ENCODE data around the gene MAPK8. TPM values are rescaled to one million over a fixed set of nuclear protein-coding genes. Genes with fewer than 3 reads are reported as not detected.

MAPK8 gene
- total RNA-seq, 2 experiments from 2014 or later = 47.8 to 50.6 TPM

DNA sequence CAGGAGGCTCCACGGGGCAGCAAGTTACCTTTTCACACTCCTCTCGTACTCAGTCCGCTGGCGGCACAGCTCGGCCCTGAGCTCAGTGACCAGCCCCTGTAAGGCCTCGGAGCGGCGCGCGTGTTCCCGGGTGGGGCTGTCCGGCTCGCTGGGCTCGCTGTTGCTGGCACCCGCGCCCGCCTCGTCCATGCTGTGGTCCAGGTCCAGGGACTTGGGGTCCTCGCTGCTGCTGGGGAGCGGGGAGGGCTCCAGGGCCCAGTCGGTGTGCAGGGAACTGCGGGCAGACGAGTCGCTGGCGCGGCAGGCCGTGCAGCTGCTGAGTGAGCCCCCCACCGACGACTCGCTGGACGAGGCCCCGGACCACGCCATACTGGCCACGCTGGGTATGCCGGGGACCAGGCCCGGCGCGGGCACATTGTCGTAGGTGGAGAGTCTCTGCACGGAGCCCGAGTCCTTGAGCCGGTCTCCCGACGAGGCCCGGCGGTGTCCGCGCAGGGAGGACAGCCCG lies 143.8 kb downstream of the MAPK8 start:
- H3K4me1 Mint-ChIP-seq (ENCODE audit: low read depth) = no peaks in the 10 kb centered on the region
- no peak overlapping the region for H3K4me3 ChIP-seq (ENCODE audit: low read length)
- no peaks in the 10 kb centered on the region for H3K36me3 Mint-ChIP-seq (ENCODE audit: low read depth)
- no peaks in the 10 kb centered on the region for H3K27me3 ChIP-seq (ENCODE audit: control insufficient read depth in 1 of 2, insufficient read depth in 2 of 2, low read length in 2 of 2)
- no peak for ATAC-seq (ENCODE audit: poor library complexity)
- no peaks in the 10 kb centered on the region for H3K36me3 ChIP-seq (ENCODE audit: insufficient read depth, low read length)
- H3K27ac ChIP-seq (ENCODE audit: low read depth in 1 of 2, low read length in 2 of 2) = no peak overlapping the region
- intact Hi-C loops (cut with DNase I, micrococcal nuclease) = no loop called here
- ChIA-PET CTCF (no interaction called here), POLR2A (no interaction called here)
- H3K4me1 ChIP-seq (ENCODE audit: insufficient read depth, low read length) = no peaks in the 10 kb centered on the region
- H3K4me3 Mint-ChIP-seq = no peak overlapping the region
- no peak overlapping the region for H3K27ac Mint-ChIP-seq
- no peaks in the 10 kb centered on the region for H3K27me3 Mint-ChIP-seq
- TF ChIP-seq, protein P1, sequence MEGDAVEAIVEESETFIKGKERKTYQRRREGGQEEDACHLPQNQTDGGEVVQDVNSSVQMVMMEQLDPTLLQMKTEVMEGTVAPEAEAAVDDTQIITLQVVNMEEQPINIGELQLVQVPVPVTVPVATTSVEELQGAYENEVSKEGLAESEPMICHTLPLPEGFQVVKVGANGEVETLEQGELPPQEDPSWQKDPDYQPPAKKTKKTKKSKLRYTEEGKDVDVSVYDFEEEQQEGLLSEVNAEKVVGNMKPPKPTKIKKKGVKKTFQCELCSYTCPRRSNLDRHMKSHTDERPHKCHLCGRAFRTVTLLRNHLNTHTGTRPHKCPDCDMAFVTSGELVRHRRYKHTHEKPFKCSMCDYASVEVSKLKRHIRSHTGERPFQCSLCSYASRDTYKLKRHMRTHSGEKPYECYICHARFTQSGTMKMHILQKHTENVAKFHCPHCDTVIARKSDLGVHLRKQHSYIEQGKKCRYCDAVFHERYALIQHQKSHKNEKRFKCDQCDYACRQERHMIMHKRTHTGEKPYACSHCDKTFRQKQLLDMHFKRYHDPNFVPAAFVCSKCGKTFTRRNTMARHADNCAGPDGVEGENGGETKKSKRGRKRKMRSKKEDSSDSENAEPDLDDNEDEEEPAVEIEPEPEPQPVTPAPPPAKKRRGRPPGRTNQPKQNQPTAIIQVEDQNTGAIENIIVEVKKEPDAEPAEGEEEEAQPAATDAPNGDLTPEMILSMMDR (IDR thresholded peaks at IDR 0.05) = no peak
- no peaks in the 10 kb centered on the region for H3K9me3 Mint-ChIP-seq
- H3K9me3 ChIP-seq (ENCODE audit: control insufficient read depth in 1 of 2, insufficient read depth in 1 of 2, low read length in 2 of 2) = no peaks in the 10 kb centered on the region
- DNase-seq = no peak

GRCh38 chr10:48450741-48451466 lies 144.4 kb downstream of the MAPK8 start:
- TF ChIP-seq, protein P1 (IDR thresholded peaks at IDR 0.05) = no peak
- ATAC-seq (ENCODE audit: poor library complexity) (no peak), DNase-seq (no peak)
- Histone ChIP-seq H3K4me1 (ENCODE audit: insufficient read depth, low read length) (no peaks in the 10 kb centered on the region), H3K27ac (ENCODE audit: low read depth in 1 of 2, low read length in 2 of 2) (no peak overlapping the region), H3K4me3 (ENCODE audit: low read length) (no peak overlapping the region), H3K9me3 (ENCODE audit: control insufficient read depth in 1 of 2, insufficient read depth in 1 of 2, low read length in 2 of 2) (no peaks in the 10 kb centered on the region), H3K36me3 (ENCODE audit: insufficient read depth, low read length) (no peaks in the 10 kb centered on the region), H3K27me3 (ENCODE audit: control insufficient read depth in 1 of 2, insufficient read depth in 2 of 2, low read length in 2 of 2) (peaks cover 0 to 2% of the 10 kb centered on the region in 2 experiments)
- Mint-ChIP-seq H3K27ac (no peak overlapping the region), H3K4me1 (ENCODE audit: low read depth) (no peaks in the 10 kb centered on the region), H3K9me3 (no peaks in the 10 kb centered on the region), H3K27me3 (no peaks in the 10 kb centered on the region), H3K36me3 (ENCODE audit: low read depth) (no peaks in the 10 kb centered on the region), H3K4me3 (no peak overlapping the region)
- intact Hi-C loops (cut with DNase I, micrococcal nuclease) = no loop called here
- POLR2A ChIA-PET = no interaction called here
- CTCF ChIA-PET = no interaction called here

- TF ChIP-seq, protein P1 (IDR thresholded peaks at IDR 0.05) = no peak
- Mint-ChIP-seq H3K27me3 (no peaks in the 10 kb centered on the region), H3K27ac (no peak overlapping the region), H3K4me3 (no peak overlapping the region), H3K9me3 (no peaks in the 10 kb centered on the region), H3K4me1 (ENCODE audit: low read depth) (no peaks in the 10 kb centered on the region), H3K36me3 (ENCODE audit: low read depth) (no peaks in the 10 kb centered on the region)
- Histone ChIP-seq H3K4me3 (ENCODE audit: low read length) (no peak overlapping the region), H3K27ac (ENCODE audit: low read depth in 1 of 2, low read length in 2 of 2) (no peak overlapping the region), H3K27me3 (ENCODE audit: control insufficient read depth in 1 of 2, insufficient read depth in 2 of 2, low read length in 2 of 2) (peaks cover 2 to 4% of the 10 kb centered on the region in 2 experiments), H3K9me3 (ENCODE audit: control insufficient read depth in 1 of 2, insufficient read depth in 1 of 2, low read length in 2 of 2) (no peaks in the 10 kb centered on the region), H3K4me1 (ENCODE audit: insufficient read depth, low read length) (peaks cover 6% of the 10 kb centered on the region), H3K36me3 (ENCODE audit: insufficient read depth, low read length) (no peaks in the 10 kb centered on the region)
- ChIA-PET POLR2A (no interaction called here), CTCF (no interaction called here)
- intact Hi-C loops (cut with DNase I, micrococcal nuclease) = no loop called here
- ATAC-seq (ENCODE audit: poor library complexity) (no peak), DNase-seq (no peak)
Measured at GRCh38 chr10:48451969-48452878, 145.7 kb downstream of the MAPK8 start.

Measured in CD4-positive, alpha-beta T cell (primary cell).